Retinal pigment epithelial cell (primary cell): Measurements from ENCODE around the gene RITA1.

Experiments used
- DNase-seq: peaks from one replicate; pipeline ENCODE4 v3.0.0-alpha.2; 2010; ENCODE audit warnings: low read depth
- H3K4me3 ChIP-seq: 2 replicates; pipeline ENCODE4 v1.5.1; 2011; ENCODE audit warnings: mild to moderate bottlenecking, low read length, control low read depth, moderate library complexity
- TF ChIP-seq, protein P1 (sequence below): conservative IDR thresholded peaks from 2 replicates; pipeline ENCODE4 v1.5.1; 2011; ENCODE audit warnings: low read depth, low read length, control low read depth, inconsistent platforms

RITA1 gene

GRCh38 chr12:113149361-113150150, 36.0 kb upstream of the RITA1 start, which contains the start of gene CFAP73:
TSS of gene CFAP73 (plus strand) at chr12:113149724. CDS start at chr12:113149858, 134 bp downstream.
- peak; percentile 72 for DNase-seq
- H3K4me3 ChIP-seq: peak within 1 kb of the TSS; percentile 16
- TF ChIP-seq, protein P1, sequence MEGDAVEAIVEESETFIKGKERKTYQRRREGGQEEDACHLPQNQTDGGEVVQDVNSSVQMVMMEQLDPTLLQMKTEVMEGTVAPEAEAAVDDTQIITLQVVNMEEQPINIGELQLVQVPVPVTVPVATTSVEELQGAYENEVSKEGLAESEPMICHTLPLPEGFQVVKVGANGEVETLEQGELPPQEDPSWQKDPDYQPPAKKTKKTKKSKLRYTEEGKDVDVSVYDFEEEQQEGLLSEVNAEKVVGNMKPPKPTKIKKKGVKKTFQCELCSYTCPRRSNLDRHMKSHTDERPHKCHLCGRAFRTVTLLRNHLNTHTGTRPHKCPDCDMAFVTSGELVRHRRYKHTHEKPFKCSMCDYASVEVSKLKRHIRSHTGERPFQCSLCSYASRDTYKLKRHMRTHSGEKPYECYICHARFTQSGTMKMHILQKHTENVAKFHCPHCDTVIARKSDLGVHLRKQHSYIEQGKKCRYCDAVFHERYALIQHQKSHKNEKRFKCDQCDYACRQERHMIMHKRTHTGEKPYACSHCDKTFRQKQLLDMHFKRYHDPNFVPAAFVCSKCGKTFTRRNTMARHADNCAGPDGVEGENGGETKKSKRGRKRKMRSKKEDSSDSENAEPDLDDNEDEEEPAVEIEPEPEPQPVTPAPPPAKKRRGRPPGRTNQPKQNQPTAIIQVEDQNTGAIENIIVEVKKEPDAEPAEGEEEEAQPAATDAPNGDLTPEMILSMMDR: no peak

- TF ChIP-seq, protein P1: no peak
- no peak for DNase-seq
- no peak overlapping the region for H3K4me3 ChIP-seq
These were observed 33.9 kb upstream of the RITA1 start for GRCh38 chr12:113151655-113152054.

GRCh38 chr12:113152196-113152834, 33.2 kb upstream of the RITA1 start:
- TF ChIP-seq, protein P1: no peak
- DNase-seq: no peak
- H3K4me3 ChIP-seq: no peak overlapping the region

- peak overlapping the region; percentile 33 for H3K4me3 ChIP-seq
- TF ChIP-seq, protein P1: peak; percentile 35
- no peak for DNase-seq
These were observed 32.4 kb upstream of the RITA1 start for GRCh38 chr12:113152835-113153814.

- DNase-seq: no peak
- H3K4me3 ChIP-seq: peak overlapping the region; percentile 29
- TF ChIP-seq, protein P1: no peak
These were observed 31.1 kb upstream of the RITA1 start for GRCh38 chr12:113154351-113154973.

GRCh38 chr12:113155060-113155459, 30.5 kb upstream of the RITA1 start:
- H3K4me3 ChIP-seq: no peak overlapping the region
- TF ChIP-seq, protein P1: no peak
- no peak for DNase-seq
